NB4 (cell line): ENCODE data around the gene PCSK6.

Experiments
- TF ChIP-seq, protein P1 (sequence below): IDR thresholded peaks from 2 replicates; pipeline ENCODE4 v1.6.1; 2011; ENCODE audit warnings: low read depth, low read length
- TF ChIP-seq, protein P2 (sequence below): IDR thresholded peaks from one replicate; pipeline ENCODE4 v1.5.1; 2012; ENCODE audit warnings: low read depth, low read length

GRCh38 chr15:101450403-101451265, 38.9 kb downstream of the PCSK6 start:
- TF ChIP-seq, protein P1, sequence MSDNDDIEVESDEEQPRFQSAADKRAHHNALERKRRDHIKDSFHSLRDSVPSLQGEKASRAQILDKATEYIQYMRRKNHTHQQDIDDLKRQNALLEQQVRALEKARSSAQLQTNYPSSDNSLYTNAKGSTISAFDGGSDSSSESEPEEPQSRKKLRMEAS, result no peak
- TF ChIP-seq, protein P2, sequence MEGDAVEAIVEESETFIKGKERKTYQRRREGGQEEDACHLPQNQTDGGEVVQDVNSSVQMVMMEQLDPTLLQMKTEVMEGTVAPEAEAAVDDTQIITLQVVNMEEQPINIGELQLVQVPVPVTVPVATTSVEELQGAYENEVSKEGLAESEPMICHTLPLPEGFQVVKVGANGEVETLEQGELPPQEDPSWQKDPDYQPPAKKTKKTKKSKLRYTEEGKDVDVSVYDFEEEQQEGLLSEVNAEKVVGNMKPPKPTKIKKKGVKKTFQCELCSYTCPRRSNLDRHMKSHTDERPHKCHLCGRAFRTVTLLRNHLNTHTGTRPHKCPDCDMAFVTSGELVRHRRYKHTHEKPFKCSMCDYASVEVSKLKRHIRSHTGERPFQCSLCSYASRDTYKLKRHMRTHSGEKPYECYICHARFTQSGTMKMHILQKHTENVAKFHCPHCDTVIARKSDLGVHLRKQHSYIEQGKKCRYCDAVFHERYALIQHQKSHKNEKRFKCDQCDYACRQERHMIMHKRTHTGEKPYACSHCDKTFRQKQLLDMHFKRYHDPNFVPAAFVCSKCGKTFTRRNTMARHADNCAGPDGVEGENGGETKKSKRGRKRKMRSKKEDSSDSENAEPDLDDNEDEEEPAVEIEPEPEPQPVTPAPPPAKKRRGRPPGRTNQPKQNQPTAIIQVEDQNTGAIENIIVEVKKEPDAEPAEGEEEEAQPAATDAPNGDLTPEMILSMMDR, result no peak
